PC-3 (cell line): ENCODE data around the gene IFITM10. TPM values are rescaled to one million over a fixed set of nuclear protein-coding genes. Genes with fewer than 3 reads are reported as not detected.

Experiments
- ATAC-seq: fragments of 200-7000 bp; cut with Tn5 transposase; 2 replicates; pipeline ENCODE4 v1.9.1; 2020; ENCODE audit warnings: mild to moderate bottlenecking, moderate library complexity
- BruUV-seq: library from RNA; stranded (reverse); fragments of 400-500 nt; replicated peaks from 2 replicates; lab custom pipeline; 2021; lab: Mats Ljungman, UMichigan
- CTCF ChIA-PET: fragments of 300-600 bp; sonication (Branson Sonifier 250); formaldehyde crosslinking; loops from one replicate; lab custom pipeline; 2022; ENCODE audit warnings: antibody characterized with exemption; lab: Charles Lee
- POLR2A ChIA-PET: fragments of 300-600 bp; sonication (Branson Sonifier 250); formaldehyde crosslinking; loops from one replicate; lab custom pipeline; 2022; ENCODE audit warnings: antibody characterized with exemption; ENCODE audit not compliant: unreplicated experiment; lab: Charles Lee
- DNase-seq: peaks from one replicate; pipeline ENCODE4 v3.0.0-alpha.2; 2015
- H2AFZ ChIP-seq: fragments of 300-600 bp; sonication (generic); 2 replicates; pipeline ENCODE4 v1.6.0; 2016; ENCODE audit warnings: antibody characterized with exemption, low read length
- H3F3A ChIP-seq: fragments of 300-600 bp; sonication (generic); one replicate; pipeline ENCODE4 v1.6.0; 2017; ENCODE audit warnings: antibody characterized with exemption, low read length, control low read depth, mild to moderate bottlenecking; ENCODE audit not compliant: unreplicated experiment
- H3K27ac ChIP-seq: fragments of 300-600 bp; sonication (generic); 2 replicates; pipeline ENCODE4 v1.5.1; 2016; ENCODE audit warnings: mild to moderate bottlenecking, low read length
- H3K27me3 ChIP-seq: fragments of 300-600 bp; sonication (generic); 2 replicates; pipeline ENCODE4 v1.6.1; 2016; ENCODE audit warnings: low read length, mixed read lengths
- H3K36me3 ChIP-seq: fragments of 300-600 bp; sonication (generic); 2 replicates; pipeline ENCODE4 v1.6.1; 2016; ENCODE audit warnings: low read depth, mixed run types, low read length, mixed read lengths
- H3K4me1 ChIP-seq: fragments of 300-600 bp; sonication (generic); 2 replicates; pipeline ENCODE4 v1.5.1; 2016; ENCODE audit warnings: low read length; ENCODE audit not compliant: insufficient read depth
- H3K4me2 ChIP-seq: fragments of 300-600 bp; sonication (generic); 2 replicates; pipeline ENCODE4 v1.6.0; 2016; ENCODE audit warnings: low read length
- H3K4me3 ChIP-seq: fragments of 300-600 bp; sonication (generic); 2 replicates; pipeline ENCODE4 v1.5.1; 2016; ENCODE audit warnings: mild to moderate bottlenecking, low read length, mixed read lengths
- H3K79me2 ChIP-seq: fragments of 300-600 bp; sonication (generic); 2 replicates; pipeline ENCODE4 v1.6.1; 2017; ENCODE audit warnings: low read length, mixed read lengths
- H3K9ac ChIP-seq: fragments of 300-600 bp; sonication (generic); 2 replicates; pipeline ENCODE4 v1.6.0; 2016; ENCODE audit warnings: mild to moderate bottlenecking, low read length
- H3K9me2 ChIP-seq: fragments of 300-600 bp; sonication (generic); replicated peaks from 2 replicates; pipeline ENCODE4 v1.6.1; 2016; ENCODE audit warnings: mixed run types, low read length, mixed read lengths
- H3K9me3 ChIP-seq: fragments of 300-600 bp; sonication (generic); 2 replicates; pipeline ENCODE4 v1.6.1; 2016; ENCODE audit warnings: low read length, mixed read lengths
- H4K20me1 ChIP-seq: fragments of 300-600 bp; sonication (generic); 2 replicates; pipeline ENCODE4 v1.6.1; 2016; ENCODE audit warnings: low read length, mixed read lengths
- CTCF ChIP-seq: fragments of 300-600 bp; sonication (generic); conservative IDR thresholded peaks from 2 replicates; pipeline ENCODE4 v1.5.1; 2017; ENCODE audit warnings: antibody characterized with exemption, low read depth, mild to moderate bottlenecking, low read length
- EZH2 ChIP-seq: fragments of 300-600 bp; sonication (generic); IDR thresholded peaks from one replicate; pipeline ENCODE4 v1.6.1; 2017; ENCODE audit warnings: antibody characterized with exemption, mild to moderate bottlenecking, low read length; ENCODE audit not compliant: unreplicated experiment
- EZH2phosphoT487 ChIP-seq: fragments of 300-600 bp; sonication (generic); IDR thresholded peaks from 2 replicates; pipeline ENCODE4 v1.6.1; 2018; ENCODE audit warnings: mild to moderate bottlenecking, antibody characterized with exemption, low read length, borderline replicate concordance
- intact Hi-C: fragments of 100-400 bp; cut with micrococcal nuclease; formaldehyde crosslinking; loops from 2 replicates; pipeline ENCODE4 v1.9.0; 2023
- total RNA-seq: library from RNA; depleted of rRNA; stranded (reverse); fragments of >200 nt; gene quantifications from 2 replicates; pipeline ENCODE4 v1.2.3, GENCODE V29; 2014

Gene IFITM10
- total RNA-seq, 1 experiment from 2014 or later = 1.4 TPM

- Histone ChIP-seq H3K4me3 (no peak overlapping the region), H3K9me3 (no peaks in the 10 kb centered on the region), H3K27me3 (peaks cover 24% of the 10 kb centered on the region), H3K9ac (no peak overlapping the region), H3F3A (no peaks in the 10 kb centered on the region), H3K36me3 (no peaks in the 10 kb centered on the region), H4K20me1 (no peaks in the 10 kb centered on the region), H2AFZ (no peak overlapping the region), H3K27ac (no peak overlapping the region), H3K79me2 (no peaks in the 10 kb centered on the region), H3K4me2 (no peak overlapping the region), H3K4me1 (no peaks in the 10 kb centered on the region), H3K9me2 (no peaks in the 10 kb centered on the region)
- no peak for ATAC-seq
- BruUV-seq = no TSS peak
- no peak for DNase-seq
- TF ChIP-seq EZH2phosphoT487 (no peak), EZH2 (no peak), CTCF (no peak)
- ChIA-PET POLR2A (no interaction called here), CTCF (no interaction called here)
- intact Hi-C loops = no loop called here
These were observed 13.9 kb downstream of the IFITM10 start for GRCh38 chr11:1736447-1736992.

- intact Hi-C loops = no loop called here
- TF ChIP-seq CTCF (no peak), EZH2phosphoT487 (no peak), EZH2 (no peak)
- no peak for ATAC-seq
These were observed 15.1 kb downstream of the IFITM10 start for GRCh38 chr11:1735271-1735670.

GRCh38 chr11:1734641-1735081 lies 15.7 kb downstream of the IFITM10 start:
- H3K9me2 ChIP-seq = no peaks in the 10 kb centered on the region
- ChIA-PET CTCF (no interaction called here), POLR2A (no interaction called here)
- H3K36me3 ChIP-seq = no peaks in the 10 kb centered on the region
- no peak overlapping the region for H3K4me2 ChIP-seq
- no peak overlapping the region for H3K27ac ChIP-seq
- H3K79me2 ChIP-seq = no peaks in the 10 kb centered on the region
- no peaks in the 10 kb centered on the region for H3F3A ChIP-seq
- no peak overlapping the region for H2AFZ ChIP-seq
- ATAC-seq (no peak), DNase-seq (no peak)
- H3K4me1 ChIP-seq = no peaks in the 10 kb centered on the region
- BruUV-seq = no TSS peak
- peaks cover 42% of the 10 kb centered on the region for H3K27me3 ChIP-seq
- TF ChIP-seq CTCF (no peak), EZH2 (no peak), EZH2phosphoT487 (no peak)
- H3K4me3 ChIP-seq = no peak overlapping the region
- intact Hi-C loops = no loop called here
- no peaks in the 10 kb centered on the region for H3K9me3 ChIP-seq
- no peaks in the 10 kb centered on the region for H4K20me1 ChIP-seq
- no peak overlapping the region for H3K9ac ChIP-seq

More at GRCh38 chr11:1735271-1735670, 15.1 kb downstream of the IFITM10 start:
- Histone ChIP-seq H3K9me2 (no peaks in the 10 kb centered on the region), H4K20me1 (no peaks in the 10 kb centered on the region), H3K27me3 (peaks cover 36% of the 10 kb centered on the region), H3K9me3 (no peaks in the 10 kb centered on the region), H3K4me1 (no peaks in the 10 kb centered on the region), H2AFZ (no peak overlapping the region), H3K79me2 (no peaks in the 10 kb centered on the region), H3K27ac (no peak overlapping the region), H3F3A (no peaks in the 10 kb centered on the region), H3K36me3 (no peaks in the 10 kb centered on the region), H3K4me2 (no peak overlapping the region), H3K4me3 (no peak overlapping the region), H3K9ac (no peak overlapping the region)
- ChIA-PET CTCF (no interaction called here), POLR2A (no interaction called here)
- DNase-seq = no peak
- no TSS peak for BruUV-seq
